Gastroesophageal sphincter (tissue), 3 donors: Measurements from ENCODE around the gene C2CD2L.

Experiments used
- EP300 ChIP-seq: sonication (generic); formaldehyde crosslinking; IDR thresholded peaks from one replicate; pipeline ENCODE4 v1.6.1; 2017; ENCODE audit warnings: antibody characterized with exemption, mild to moderate bottlenecking
- POLR2A ChIP-seq, 2 donors: fragments of 450-650 bp; IDR thresholded peaks; one replicate each; pipeline ENCODE4 v1.6.1; 2017; ENCODE audit warnings: antibody characterized with exemption in 2 of 2, mild to moderate bottlenecking in 2 of 2, moderate library complexity in 1 of 2
- POLR2AphosphoS5 ChIP-seq: sonication (generic); formaldehyde crosslinking; IDR thresholded peaks from one replicate; pipeline ENCODE4 v1.6.1; 2017; ENCODE audit warnings: antibody characterized with exemption
- TF ChIP-seq, protein P1 (sequence below), 4 experiments: fragments of 200-600 bp in 2 of 4; fragments of 450-650 bp in 2 of 4; sonication (generic) in 1 of 4; IDR thresholded peaks; one replicate each; pipeline ENCODE4 v1.5.1; 2017 to 2019; ENCODE audit warnings: antibody characterized with exemption in 4 of 4, mild to moderate bottlenecking in 2 of 4, moderate library complexity in 2 of 4

DNA sequence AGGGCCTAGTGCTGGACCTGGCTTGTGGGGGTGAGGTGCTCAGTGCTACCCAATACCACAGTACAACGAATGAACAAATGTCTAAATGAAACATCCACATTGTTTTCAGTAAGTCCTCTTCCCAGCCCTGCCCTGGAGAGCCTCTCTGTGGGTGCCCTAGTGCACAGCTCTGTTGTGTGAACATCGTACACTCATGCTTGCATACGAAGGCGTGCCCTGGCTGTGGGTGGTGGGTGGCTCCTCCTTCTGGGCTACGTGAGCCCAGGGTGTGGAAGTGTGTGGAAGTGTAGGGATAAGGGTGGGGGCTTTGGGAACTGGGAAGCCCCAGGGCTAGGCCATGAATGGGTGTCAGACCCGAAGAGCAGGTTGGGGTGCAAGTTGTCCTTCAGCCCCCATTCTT is 60.8 kb downstream of the C2CD2L start:
- TF ChIP-seq, protein P1, sequence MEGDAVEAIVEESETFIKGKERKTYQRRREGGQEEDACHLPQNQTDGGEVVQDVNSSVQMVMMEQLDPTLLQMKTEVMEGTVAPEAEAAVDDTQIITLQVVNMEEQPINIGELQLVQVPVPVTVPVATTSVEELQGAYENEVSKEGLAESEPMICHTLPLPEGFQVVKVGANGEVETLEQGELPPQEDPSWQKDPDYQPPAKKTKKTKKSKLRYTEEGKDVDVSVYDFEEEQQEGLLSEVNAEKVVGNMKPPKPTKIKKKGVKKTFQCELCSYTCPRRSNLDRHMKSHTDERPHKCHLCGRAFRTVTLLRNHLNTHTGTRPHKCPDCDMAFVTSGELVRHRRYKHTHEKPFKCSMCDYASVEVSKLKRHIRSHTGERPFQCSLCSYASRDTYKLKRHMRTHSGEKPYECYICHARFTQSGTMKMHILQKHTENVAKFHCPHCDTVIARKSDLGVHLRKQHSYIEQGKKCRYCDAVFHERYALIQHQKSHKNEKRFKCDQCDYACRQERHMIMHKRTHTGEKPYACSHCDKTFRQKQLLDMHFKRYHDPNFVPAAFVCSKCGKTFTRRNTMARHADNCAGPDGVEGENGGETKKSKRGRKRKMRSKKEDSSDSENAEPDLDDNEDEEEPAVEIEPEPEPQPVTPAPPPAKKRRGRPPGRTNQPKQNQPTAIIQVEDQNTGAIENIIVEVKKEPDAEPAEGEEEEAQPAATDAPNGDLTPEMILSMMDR (IDR thresholded peaks at IDR 0.05): no peak
- no peak for TF ChIP-seq POLR2AphosphoS5
- TF ChIP-seq POLR2A (IDR thresholded peaks at IDR 0.05): no peak
- no peak for TF ChIP-seq EP300
